A549 (cell line): ENCODE data around the gene TTI1. TPM values are rescaled to one million over a fixed set of nuclear protein-coding genes. Genes with fewer than 3 reads are reported as not detected.
A peak's percentile ranks its signal among the peaks of the same experiment; 100 is the strongest.
"Not testable (repeated sequence)": the region's sequence is repeated elsewhere in the genome, so short reads cannot be mapped to it uniquely, and the experiment has no call there.

Source experiments
- ATAC-seq, 2 experiments: fragments of 200-7000 bp in 1 of 2; fragments of >200 bp in 1 of 2; cut with Nextera tagmentation in 1 of 2; cut with Tn5 transposase in 1 of 2; 3 replicates each; pipeline versions ENCODE4 v1.8.0 to v1.9.1; 2018 to 2020; ENCODE audit warnings: mild to moderate bottlenecking in 1 of 2, moderate library complexity in 1 of 2
- CTCF ChIA-PET: fragments of 300-600 bp; sonication (Branson Sonifier 250); formaldehyde crosslinking; extraction: SDS; loops from one replicate; lab custom pipeline; 2021; ENCODE audit warnings: antibody characterized with exemption, inconsistent platforms; lab: Yijun Ruan, JAX
- POLR2A ChIA-PET: fragments of 350-600 bp; formaldehyde crosslinking; extraction: SDS; loops from one replicate; lab custom pipeline; 2021; ENCODE audit warnings: antibody characterized with exemption, inconsistent platforms; lab: Yijun Ruan, JAX
- DNase-seq, 2 experiments: peaks; one replicate each; pipeline versions ENCODE4 v3.0.0 to v3.0.0-alpha.2; 2011 to 2016; ENCODE audit warnings: low read depth in 1 of 2, low spot score in 1 of 2
- FAIRE-seq: peaks from 2 replicates; lab custom pipeline; 2011; peaks lifted over from hg19 to GRCh38; lab: Jason Lieb, UNC
- H3K27ac ChIP-seq, 2 experiments: fragments of >200 bp; sonication (Bioruptor Twin); formaldehyde crosslinking; 3 replicates each; pipeline ENCODE4 v1.5.1; 2016 to 2017
- H3K4me1 ChIP-seq: fragments of >200 bp; sonication (Bioruptor Twin); formaldehyde crosslinking; 3 replicates; pipeline ENCODE4 v1.6.1; 2016
- H3K4me2 ChIP-seq: fragments of >200 bp; sonication (Bioruptor Twin); formaldehyde crosslinking; 3 replicates; pipeline ENCODE4 v1.6.1; 2016
- H3K4me3 ChIP-seq: fragments of >200 bp; sonication (Bioruptor Twin); formaldehyde crosslinking; 3 replicates; pipeline ENCODE4 v1.5.1; 2016
- H3K9me3 ChIP-seq: fragments of >200 bp; sonication (Bioruptor Twin); formaldehyde crosslinking; 3 replicates; pipeline ENCODE4 v1.6.1; 2016
- CBX2 ChIP-seq: fragments of 200-600 bp; sonication (generic); IDR thresholded peaks from 2 replicates; pipeline ENCODE4 v1.6.1; 2016; ENCODE audit warnings: low read depth, mild to moderate bottlenecking, borderline replicate concordance
- CBX8 ChIP-seq: fragments of 200-600 bp; sonication (generic); IDR thresholded peaks from 2 replicates; pipeline ENCODE4 v1.6.1; 2016
- ELK1 ChIP-seq: fragments of 150-350 bp; IDR thresholded peaks from 2 replicates; pipeline ENCODE4 v1.6.1; 2014; ENCODE audit warnings: low read depth, mild to moderate bottlenecking, low read length
- FOSL2 ChIP-seq, 2 experiments: fragments of 450-650 bp in 1 of 2; fragments of >200 bp in 1 of 2; sonication (Bioruptor Twin) in 1 of 2; formaldehyde crosslinking; IDR thresholded peaks; 2 replicates each; pipeline versions ENCODE4 v1.5.0 to v1.6.1; 2016 to 2020; ENCODE audit warnings: mild to moderate bottlenecking in 1 of 2, moderate library complexity in 1 of 2
- FOXS1 ChIP-seq: fragments of 250-450 bp; sonication (Bioruptor Pico); IDR thresholded peaks from 2 replicates; pipeline ENCODE4 v1.5.0; 2020; ENCODE audit warnings: mild to moderate bottlenecking, moderate library complexity
- HDAC2 ChIP-seq: fragments of 200-600 bp; sonication (generic); IDR thresholded peaks from 2 replicates; pipeline ENCODE4 v1.6.1; 2016
- HEYL ChIP-seq: fragments of 250-450 bp; sonication (Bioruptor Pico); IDR thresholded peaks from 2 replicates; pipeline ENCODE4 v1.8.0; 2021; ENCODE audit warnings: mild to moderate bottlenecking, moderate library complexity
- HOXB13 ChIP-seq: fragments of 250-450 bp; sonication (Bioruptor Pico); IDR thresholded peaks from 2 replicates; pipeline ENCODE4 v1.5.0; 2020; ENCODE audit warnings: low read depth, mild to moderate bottlenecking, moderate library complexity
- KDM1A ChIP-seq: fragments of 200-600 bp; sonication (generic); IDR thresholded peaks from 2 replicates; pipeline ENCODE4 v1.6.1; 2016; ENCODE audit warnings: low read depth, mild to moderate bottlenecking
- MAFK ChIP-seq: fragments of 450-650 bp; IDR thresholded peaks from 2 replicates; pipeline ENCODE4 v1.6.1; 2014; ENCODE audit not compliant: partially characterized antibody
- NR3C1 ChIP-seq: fragments of >200 bp; sonication (Bioruptor Twin); formaldehyde crosslinking; IDR thresholded peaks from 3 replicates; pipeline ENCODE4 v1.6.1; 2017
- PBX3 ChIP-seq: IDR thresholded peaks from 2 replicates; pipeline ENCODE4 v1.6.1; 2012
- POLR2AphosphoS2 ChIP-seq: conservative IDR thresholded peaks from 2 replicates; pipeline ENCODE4 v1.6.1; 2012; ENCODE audit warnings: low read length, improper control_type of control experiment, inconsistent platforms
- RAD21 ChIP-seq, 2 experiments: fragments of >200 bp in 1 of 2; sonication (Bioruptor Twin) in 1 of 2; formaldehyde crosslinking in 1 of 2; IDR thresholded peaks in 1 of 2; conservative IDR thresholded peaks in 1 of 2; 2 replicates in 1 of 2; 3 replicates in 1 of 2; pipeline ENCODE4 v1.6.1; 2012 to 2018; ENCODE audit warnings: inconsistent platforms in 1 of 2
- RCOR1 ChIP-seq: fragments of 150-350 bp; IDR thresholded peaks from 2 replicates; pipeline ENCODE4 v1.6.1; 2014; ENCODE audit warnings: antibody characterized with exemption, low read length, low read depth
- TFCP2L1 ChIP-seq: fragments of 250-450 bp; sonication (Bioruptor Pico); IDR thresholded peaks from 2 replicates; pipeline ENCODE4 v1.5.0; 2021; ENCODE audit warnings: mild to moderate bottlenecking
- WGBS: methylation state at CpG from one replicate; pipeline ENCODE4 v1.1.6; 2017; ENCODE audit errors: missing lambda C conversion rate; 5-methylcytosine and 5-hydroxymethylcytosine counted together
- polyA plus RNA-seq, 4 experiments: library from polyadenylated mRNA; depleted of rRNA in 3 of 4; stranded (reverse); fragments of >200 nt; fragmentation: RNase III in 1 of 4; extraction: RNeasy Plus Mini Kit Qiagen cat#74134 plus additional on column Dnase treatment in 1 of 4; gene quantifications; 2 replicates in 3 of 4; 3 replicates in 1 of 4; pipeline ENCODE4 v1.2.3, GENCODE V29; 2011 to 2017

Gene TTI1
- polyA plus RNA-seq, 2 of the 4 experiments (the other 2 are of a cell fraction): 20.6 to 27.9 TPM

DNA sequence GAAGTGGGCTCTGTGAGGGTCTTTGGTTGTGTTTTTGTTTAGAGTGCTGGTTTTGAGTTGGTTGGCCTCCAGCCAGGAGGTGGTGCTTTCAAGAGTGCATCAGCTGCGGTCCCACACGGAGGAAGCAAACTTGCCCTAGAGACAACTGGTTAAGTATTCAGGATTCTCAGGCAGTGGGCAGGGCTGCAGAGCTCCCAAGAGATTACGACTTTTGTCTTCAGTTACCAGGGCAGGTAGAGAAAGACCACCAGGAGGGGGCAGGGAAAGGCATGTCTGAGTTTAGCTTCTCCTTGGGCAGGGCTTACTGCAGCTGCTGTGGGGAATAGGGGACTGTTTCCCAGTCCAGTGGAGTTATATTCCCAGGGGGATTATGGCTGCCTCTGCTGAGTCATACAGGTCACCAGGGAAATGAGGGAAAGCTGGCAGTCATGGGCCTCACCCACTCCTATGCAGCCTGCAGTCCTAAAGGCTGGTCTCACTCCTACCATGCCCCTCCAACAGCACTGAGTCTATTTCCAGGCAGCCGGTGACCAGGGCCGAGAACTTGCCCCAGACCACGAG is 64.3 kb downstream of the TTI1 start:
- CTCF ChIA-PET: no interaction called here
- POLR2A ChIA-PET: no interaction called here
- FAIRE-seq: no peak
- H3K9me3 ChIP-seq: peaks cover 19% of the 10 kb centered on the region; the same call in 2 of the 3 replicates
- peak in 1 of 2 experiments; percentile 13 for DNase-seq
- H3K4me2 ChIP-seq: no peak overlapping the region
- H3K27ac ChIP-seq: no peak overlapping the region
- H3K4me3 ChIP-seq: no peak overlapping the region
- H3K4me1 ChIP-seq: 0 out of 3 replicates have a peak, but pooled peaks cover 5% of the 10 kb centered on the region
- TF ChIP-seq HOXB13 (no peak), PBX3 (no peak), RCOR1 (no peak), KDM1A (no peak), FOXS1 (CRISPR knock-in tag) (no peak)
- TF ChIP-seq, all 56 proteins: peak for 0
- ATAC-seq: no peak
- 65% methylated on average over 6 of the region's 6 CpGs for WGBS

- FAIRE-seq, H3K4me1 ChIP-seq, DNase-seq, H3K27ac ChIP-seq, POLR2A ChIA-PET, H3K4me2 ChIP-seq, H3K4me3 ChIP-seq, CTCF ChIA-PET, ATAC-seq: not testable (repeated sequence)
- WGBS: 93% methylated on average over 2 of the region's 2 CpGs
- H3K9me3 ChIP-seq: peaks cover 42% of the 10 kb centered on the region
Observed at GRCh38 chr20:37963483-37963882, 69.8 kb downstream of the TTI1 start.

DNA sequence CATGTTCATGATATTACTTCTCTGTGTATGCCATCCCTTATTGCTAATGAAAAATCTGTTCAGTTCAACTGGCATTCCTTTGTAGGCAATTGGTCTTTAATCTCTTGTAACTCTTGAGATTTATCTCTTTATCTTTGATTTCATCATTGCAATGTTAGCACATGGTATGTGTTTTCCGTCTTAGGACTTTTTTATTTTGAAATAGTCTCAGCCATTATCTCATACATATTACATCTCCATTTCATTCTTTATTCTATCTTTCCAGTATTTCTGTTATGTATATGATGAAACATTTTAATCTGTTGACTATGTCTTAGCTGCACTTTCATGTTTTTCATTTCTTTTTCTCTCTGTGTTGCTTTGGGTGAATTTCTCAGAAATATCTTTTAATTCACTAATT is 72.2 kb downstream of the TTI1 start:
- Histone ChIP-seq H3K4me3 (no peak overlapping the region), H3K9me3 (peaks cover 36% of the 10 kb centered on the region), H3K27ac (no peak overlapping the region), H3K4me1 (peaks cover 5% of the 10 kb centered on the region; the same call in 1 of the 3 replicates), H3K4me2 (no peak overlapping the region)
- POLR2A ChIA-PET: no interaction called here
- WGBS: 24% methylated on average over 1 of the region's 1 CpG
- ATAC-seq: no peak
- no peak for DNase-seq
- peak; percentile 13 for FAIRE-seq
- CTCF ChIA-PET: no interaction called here
- no peak for TF ChIP-seq PBX3
- no peak for TF ChIP-seq CBX2
- TF ChIP-seq TFCP2L1 (CRISPR knock-in tag): no peak
- TF ChIP-seq NR3C1: no peak
- TF ChIP-seq, all 56 proteins: peak for 0

DNA sequence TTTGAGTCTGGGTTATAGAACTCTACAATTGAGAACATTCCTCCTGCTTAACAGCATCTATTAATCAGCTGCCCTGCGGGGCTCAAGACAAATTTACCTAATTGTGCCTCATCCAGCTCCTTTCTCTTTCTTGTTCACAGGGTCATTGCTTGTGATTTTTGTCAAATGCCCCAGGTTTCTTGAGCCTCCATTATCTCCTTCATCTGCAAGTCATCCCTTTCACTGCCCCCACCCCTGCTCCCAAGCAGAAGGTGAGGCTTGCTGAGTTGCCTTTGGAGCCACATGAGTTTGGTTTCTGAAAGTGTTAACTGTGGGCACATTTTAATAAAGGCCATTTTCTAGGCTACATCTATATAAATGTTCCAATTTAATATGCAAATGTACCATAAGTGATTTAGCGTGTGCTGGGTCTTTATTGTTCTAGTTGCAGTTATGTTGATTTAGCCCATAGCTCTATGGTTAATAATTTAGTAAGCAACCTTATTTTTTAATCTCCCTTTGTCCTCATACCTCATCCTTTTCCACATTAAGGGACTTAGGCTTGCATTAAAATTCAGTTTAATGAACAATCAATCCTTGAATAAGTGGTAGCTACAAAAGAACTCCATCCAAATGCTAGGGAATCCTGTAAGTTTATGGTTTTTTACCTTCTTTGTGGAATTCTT is 74.3 kb downstream of the TTI1 start:
- ChIA-PET CTCF (interaction anchor here (1.4 to 1.8 kb wide), 2 partner anchors 14 to 33 kb away, joined by 3 to 4 read pairs; no protein-coding TSS in a partner anchor), POLR2A (no interaction called here)
- no peak for ATAC-seq
- no peak overlapping the region for H3K27ac ChIP-seq
- no peak for FAIRE-seq
- H3K9me3 ChIP-seq: peaks cover 28% of the 10 kb centered on the region
- H3K4me2 ChIP-seq: no peak overlapping the region
- TF ChIP-seq FOSL2 (IDR thresholded peaks at IDR 0.05) (no peak), FOSL2 (CRISPR knock-in tag; IDR thresholded peaks at IDR 0.05) (no peak), RAD21 (conservative IDR thresholded peaks at IDR 0.05 in 1 of 2, IDR thresholded peaks at IDR 0.05 in 1 of 2) (no peak), POLR2AphosphoS2 (no peak), HDAC2 (no peak), ELK1 (no peak), CBX2 (no peak), HEYL (no peak), CBX8 (no peak), MAFK (no peak)
- WGBS: 17% methylated on average over 2 of the region's 2 CpGs
- peaks cover 11% of the 10 kb centered on the region; the same call in 1 of the 3 replicates for H3K4me1 ChIP-seq
- no peak overlapping the region for H3K4me3 ChIP-seq
- DNase-seq: no peak
